ENCODE results near the gene AK5.

AK5 gene

DNA sequence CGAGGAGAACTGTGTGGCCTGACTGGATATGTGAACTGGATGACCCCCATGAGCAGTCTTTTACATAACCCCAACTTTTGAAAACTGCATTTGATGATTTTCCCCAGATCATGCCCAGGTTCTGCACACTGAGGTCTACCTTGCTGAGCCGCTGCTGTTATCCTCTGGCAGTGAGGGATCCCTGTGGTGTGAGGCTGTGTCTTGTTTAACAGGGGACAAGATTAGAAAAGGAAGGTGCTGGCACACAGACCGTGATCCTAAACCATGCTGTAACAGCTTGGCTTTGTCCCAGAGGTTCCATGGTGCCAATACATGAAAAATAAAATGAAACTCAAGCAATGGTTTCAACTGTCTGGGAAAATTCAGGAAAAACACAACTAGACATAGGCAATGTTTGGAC, 266.5 kb downstream of the AK5 start:
- no peak for DNase-seq

- DNase-seq, result no peak
These were observed 268.3 kb downstream of the AK5 start for GRCh38 chr1:77550135-77550534.

DNA sequence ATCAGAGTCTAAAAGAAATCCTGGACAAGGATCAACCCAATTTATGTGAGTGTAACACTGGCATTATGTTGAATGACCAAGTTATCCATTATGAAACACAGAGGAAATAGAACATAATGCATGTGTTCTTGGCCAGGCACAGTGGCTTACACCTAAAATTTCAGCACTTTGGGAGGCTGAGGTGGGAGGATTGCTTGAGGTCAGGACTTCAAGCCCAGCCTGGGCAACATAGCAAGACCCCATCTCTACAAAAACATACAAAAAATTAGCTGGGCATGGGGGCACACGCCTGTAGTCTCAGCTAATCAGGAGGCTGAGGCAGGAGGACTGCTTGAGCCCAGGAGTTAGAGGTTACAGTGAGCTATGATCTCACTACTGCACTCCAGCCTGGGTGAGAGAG, 270.8 kb downstream of the AK5 start:
- DNase-seq, result no peak

GRCh38 chr1:77553568-77554291, 271.9 kb downstream of the AK5 start:
- DNase-seq, result no peak

- DNase-seq, result no peak
These were observed 274.2 kb downstream of the AK5 start for GRCh38 chr1:77556045-77556444.

DNA sequence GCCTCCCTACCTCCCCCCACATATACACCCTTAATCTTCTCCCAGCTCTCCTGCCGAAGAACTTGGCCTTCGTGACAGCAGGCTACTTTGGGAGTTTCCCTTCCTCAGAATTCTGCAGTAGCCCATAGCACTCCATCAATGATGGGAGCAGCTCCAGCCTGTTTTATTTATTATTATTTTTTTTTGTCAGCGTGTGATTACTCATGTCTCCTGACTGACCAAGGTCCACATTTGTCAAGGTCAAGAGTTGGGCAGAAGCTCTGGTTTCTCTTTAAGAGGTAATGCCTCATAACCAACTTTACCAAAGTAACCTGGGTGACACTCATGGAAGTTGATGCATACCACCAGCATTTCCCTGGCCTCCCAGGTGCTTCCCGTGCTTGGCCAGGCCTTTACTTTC, 275.2 kb downstream of the AK5 start:
- no peak for DNase-seq

DNA sequence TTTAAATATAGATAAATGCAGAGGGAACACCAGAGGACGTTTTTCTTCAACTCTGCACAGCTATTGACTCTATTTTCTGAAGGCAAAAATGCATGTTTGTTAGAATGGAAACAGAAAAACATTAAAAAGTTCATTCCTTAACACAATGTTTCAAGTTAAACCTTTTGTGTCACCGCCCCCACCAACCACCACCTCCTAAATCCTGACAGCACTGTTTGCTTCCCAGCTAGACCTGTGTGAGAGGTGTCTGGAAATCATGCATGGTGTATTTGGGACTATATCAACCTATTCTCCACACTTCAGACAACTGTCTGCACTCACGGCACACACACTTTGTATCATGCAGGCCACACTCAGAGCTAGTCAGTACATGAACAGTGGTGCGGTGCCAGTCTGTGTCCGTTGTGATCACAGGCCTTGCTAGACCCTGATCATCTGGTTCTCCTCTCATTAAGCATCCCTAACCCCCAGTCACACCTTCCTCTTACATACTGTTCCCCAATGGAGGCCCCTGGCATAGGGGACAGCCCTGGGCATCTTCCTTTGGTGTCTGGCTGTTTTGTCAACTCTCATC, 276.9 kb downstream of the AK5 start:
- no peak for DNase-seq

GRCh38 chr1:77560741-77561140, 278.9 kb downstream of the AK5 start:
- no peak for DNase-seq

DNA sequence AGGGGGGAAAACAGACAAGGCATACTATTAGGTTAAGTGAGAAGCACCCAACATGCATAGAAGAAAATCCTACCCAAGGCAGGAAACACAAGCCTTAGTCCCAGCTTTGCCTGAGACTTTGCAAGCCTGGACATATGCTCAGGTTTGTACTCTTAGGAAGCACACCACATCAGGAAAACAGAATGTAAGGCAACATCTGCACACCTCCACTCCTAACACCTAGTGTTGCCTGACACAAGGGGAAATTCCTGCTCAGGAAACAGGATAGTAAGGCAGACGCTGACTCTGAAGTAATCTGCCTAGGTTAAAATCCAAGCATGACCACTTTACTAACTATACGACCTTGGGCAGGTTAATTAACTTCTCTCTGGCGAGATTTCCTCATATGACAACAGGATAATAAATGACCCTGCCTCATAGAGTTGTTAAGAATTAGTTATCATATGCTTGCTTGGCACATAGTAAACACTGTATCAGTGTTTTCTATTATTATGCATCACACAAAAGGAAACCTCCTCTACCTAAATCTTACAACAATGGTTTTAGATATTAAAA, 280.9 kb downstream of the AK5 start:
- DNase-seq, result no peak

GRCh38 chr1:77565321-77565720, 283.5 kb downstream of the AK5 start:
- DNase-seq, result no peak

GRCh38 chr1:77571642-77572041, 289.8 kb downstream of the AK5 start:
- DNase-seq, result no peak

DNA sequence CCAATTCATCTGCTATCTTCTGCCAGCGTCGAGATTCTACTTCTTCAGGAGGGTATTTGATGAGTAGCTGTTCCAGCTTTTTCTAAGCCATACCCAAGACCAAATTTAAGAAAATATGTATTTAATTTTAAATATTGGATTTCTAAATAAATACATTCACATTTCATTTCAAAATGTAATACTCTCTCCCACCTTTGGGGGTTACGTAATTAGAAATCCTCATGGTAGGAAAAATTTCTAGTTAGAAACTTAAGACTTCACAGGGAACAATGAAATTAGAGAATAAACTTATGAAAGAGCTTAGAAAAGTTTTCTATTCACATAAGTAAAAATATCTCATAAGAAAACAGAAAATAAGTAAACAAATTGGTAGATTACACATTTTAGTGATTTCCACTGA, 297.7 kb downstream of the AK5 start:
- DNase-seq, result no peak

DNA sequence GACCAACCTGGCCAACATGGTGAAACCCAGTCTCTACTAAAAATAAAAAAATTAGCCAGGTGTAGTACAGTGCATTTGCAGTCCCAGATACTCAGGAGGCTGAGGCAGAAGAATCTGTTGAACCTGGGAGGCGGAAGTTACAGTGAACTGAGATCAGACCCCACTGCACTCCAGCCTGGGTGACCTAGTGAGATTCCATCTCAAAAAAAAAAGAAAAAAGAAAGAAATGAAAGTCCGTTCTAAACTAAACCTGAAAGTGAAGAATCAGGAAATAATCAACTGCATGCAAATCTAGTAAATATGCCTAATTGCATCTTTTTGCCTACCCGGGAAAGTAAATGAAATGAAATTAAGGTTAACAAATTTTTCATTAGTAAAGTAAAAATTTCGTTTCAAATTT, 301.1 kb downstream of the AK5 start:
- no peak for DNase-seq

DNA sequence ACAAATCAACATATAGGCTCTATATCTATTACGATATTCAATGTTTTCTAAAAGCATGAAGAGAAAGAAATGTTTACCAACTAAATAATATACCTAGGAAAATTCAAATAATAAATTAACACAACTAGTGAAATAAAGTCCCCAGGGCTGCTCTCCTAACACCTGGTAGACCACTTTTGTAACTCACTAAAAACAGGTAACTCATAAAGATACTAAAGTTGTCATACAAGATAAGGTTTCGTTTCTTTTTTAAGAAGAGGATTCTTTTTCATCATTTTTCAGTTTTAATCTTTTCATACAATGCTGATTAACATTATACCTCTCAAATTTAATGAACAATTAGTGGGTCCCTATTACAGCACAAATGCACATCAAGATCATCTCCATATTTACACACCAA, 301.7 kb downstream of the AK5 start:
- DNase-seq, result no peak

DNA sequence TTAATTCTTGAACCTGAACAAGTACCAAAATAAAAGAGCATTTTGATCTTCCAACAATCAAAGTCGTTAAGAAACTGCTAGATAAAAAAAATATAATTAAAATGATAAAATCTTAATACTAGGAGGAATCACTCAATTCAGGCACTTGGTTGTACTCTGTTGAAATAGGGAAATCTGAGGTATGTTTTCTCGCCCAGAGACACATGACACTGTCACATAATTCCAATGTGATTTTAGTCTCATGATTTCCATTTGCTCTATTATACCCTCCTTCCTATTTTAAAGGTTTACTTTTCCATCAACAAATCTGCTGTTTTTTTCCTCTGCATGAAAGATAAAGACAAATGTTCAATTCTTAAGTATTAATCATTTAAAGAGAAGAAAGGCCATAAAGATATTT, 303.1 kb downstream of the AK5 start:
- no peak for DNase-seq

DNA sequence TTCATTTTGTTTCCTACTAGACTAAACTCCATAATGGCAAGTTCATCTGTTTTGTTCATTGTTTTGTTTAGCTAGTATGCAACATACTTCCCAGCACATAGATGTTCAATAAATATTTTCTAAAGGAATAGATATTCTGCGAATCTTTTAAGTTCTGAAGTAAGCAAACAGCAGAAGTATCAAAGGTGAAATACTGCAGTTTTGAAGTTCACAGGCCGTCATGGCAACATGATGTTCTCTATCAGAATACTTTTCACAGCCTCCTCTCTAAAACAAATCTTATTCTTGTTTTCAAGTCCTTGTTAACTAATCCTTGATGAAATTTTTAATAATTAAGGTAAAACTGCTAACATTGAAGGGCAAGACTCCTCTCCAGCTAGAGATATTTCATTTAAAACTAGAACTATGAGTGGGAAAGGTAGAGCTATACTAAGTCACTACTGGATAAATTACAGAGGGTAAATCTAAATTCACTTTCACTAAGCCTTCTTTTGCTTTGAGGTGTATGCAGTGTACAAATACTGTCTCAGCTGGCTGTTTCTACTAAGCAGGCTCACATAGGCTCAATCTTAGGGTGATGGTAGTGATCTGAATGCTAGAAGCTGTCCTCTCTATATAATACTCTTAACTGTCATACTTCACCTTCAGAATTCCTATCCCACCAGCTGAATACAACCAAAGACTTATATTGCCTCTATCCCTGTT, 303.9 kb downstream of the AK5 start:
- DNase-seq, result no peak

DNA sequence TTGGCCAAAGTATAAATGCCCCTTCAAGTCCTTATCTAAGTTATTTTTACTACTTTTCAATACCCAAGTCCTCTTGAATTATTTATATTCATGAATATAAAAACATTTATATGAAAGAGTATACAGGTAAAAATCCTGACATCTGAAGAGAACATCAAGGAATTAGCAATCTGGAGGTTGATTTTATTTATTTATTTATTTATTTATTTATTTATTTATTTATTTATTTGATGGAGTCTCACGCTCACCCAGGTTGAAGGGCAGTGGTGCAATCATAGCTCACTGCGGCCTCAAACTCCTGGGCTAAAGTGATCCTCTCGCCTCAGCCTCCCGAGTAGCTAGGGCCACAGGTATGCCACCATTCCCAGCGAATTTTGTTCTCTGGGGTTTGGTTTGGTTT, 307.4 kb downstream of the AK5 start:
- no peak for DNase-seq

- DNase-seq, result no peak
These were observed 308.8 kb downstream of the AK5 start for GRCh38 chr1:77590651-77591050.

DNA sequence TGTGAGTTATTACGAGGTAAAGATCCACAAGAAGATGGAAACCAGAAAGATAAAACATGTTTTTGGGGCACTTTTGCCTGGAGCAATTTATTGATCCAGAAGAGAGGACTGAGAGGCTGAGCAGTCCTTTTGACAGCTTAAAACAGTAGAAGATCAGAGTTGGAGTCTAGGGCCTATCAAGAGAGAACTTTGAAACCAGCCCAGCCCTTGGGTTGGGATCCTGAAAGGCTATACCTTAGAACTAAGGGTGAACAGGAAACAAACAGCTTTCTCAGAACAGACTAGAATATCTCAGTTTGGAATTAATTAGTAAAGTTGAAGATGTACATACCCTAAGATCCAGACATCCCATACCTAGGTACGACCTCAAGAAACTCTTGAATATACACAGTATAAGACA, 311.1 kb downstream of the AK5 start:
- DNase-seq, result no peak

DNA sequence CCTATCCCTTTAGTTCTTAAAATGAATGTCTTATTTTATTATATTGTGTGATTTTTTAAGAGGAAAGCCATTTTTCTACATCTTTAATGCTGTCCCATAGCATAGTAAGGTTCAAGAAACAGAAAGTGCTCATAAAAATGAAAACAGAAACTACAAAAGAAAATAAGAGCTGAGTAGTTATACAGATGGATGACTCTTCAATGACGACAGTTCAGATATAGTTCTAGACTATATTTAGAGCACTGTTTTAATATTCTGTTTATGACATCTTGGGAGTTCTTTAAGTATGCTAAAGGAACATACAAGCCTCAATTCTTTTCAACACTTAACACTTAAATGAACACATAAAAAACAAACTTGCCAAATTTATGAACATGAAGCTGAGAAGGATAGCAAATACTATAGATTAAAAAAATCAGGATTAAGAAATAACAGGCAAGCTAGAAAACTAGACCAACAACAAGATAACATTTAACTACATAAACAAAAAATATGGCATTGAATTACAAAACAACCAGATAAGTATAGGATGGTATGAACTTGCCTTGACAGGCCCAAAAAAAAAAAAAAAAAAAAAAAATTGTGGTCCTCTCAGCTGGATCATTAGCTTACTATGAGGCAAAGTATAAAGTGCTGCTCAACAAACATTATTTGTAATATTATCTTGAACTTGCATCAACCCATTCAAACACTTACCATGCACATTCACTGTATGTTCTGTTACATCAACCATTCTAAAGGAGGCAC, 312.7 kb downstream of the AK5 start:
- no peak for DNase-seq

DNA sequence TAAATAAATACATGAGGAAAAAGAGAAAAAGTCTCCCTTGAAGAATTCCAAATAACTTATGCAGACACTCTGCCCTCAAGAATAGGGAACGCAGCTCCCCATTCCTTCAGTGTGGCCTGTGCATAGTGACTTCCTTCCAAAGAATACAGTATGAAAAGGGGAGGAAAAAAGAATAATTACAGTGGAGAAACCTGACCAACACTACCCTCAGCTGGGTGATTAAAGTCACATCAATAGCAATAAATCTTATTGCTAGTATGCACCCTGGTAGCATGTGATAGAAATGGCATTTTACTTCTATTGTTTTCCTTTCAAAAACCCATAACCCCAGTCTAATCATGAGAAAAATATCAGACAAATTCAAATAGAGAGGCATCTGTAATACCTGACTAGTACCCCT, 315.5 kb downstream of the AK5 start:
- DNase-seq, result no peak

DNA sequence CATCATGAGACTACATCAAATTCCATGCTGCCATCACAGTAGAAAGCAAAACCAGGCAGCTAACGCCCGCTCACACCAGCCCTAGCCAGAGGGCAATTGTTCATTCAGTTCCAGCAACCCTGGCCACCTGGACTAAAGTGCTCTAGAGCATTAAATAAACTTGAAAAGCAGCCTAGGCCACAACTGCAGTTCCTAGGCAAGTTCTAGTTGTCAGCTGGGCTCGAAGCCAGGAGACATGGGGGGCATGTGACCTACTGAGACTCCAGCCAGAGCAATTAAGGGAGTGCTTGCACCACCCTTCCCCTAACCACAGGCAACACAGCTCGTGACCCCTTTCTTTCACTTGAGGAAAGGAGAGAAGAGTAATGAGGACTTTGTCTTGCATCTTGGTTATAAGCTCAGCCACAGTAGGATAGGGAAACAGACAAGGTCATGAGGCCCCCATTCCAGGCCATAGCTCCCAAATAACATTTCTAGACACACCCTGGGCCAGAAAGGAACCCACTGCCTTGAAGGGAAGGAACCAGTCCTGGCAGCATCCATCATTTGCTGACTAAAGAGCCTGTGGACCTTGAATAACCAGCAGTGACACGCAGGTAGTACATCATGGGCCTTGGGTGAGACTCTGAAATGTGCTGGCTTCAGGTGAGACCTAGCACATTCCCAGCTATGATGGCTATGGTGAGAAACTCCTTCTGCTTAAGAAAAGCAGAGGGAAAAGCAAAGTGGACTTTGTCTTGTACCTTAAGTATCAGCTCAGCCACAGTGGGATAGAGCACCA, 323.6 kb downstream of the AK5 start:
- DNase-seq, result no peak

GRCh38 chr1:77608893-77609292, 327.1 kb downstream of the AK5 start:
- no peak for DNase-seq

All from left hindlimb (tissue), 1 donor.